Right cardiac atrium (tissue), 5 donors: ENCODE results near the gene CCDC7. TPM values are rescaled to one million over a fixed set of nuclear protein-coding genes. Genes with fewer than 3 reads are reported as not detected.
"Not testable (repeated sequence)": the region's sequence is repeated elsewhere in the genome, so short reads cannot be mapped to it uniquely, and the experiment has no call there.

Source experiments
- ATAC-seq, 2 donors: fragments of 200-7000 bp; cut with Tn5 transposase; one replicate each; pipeline versions ENCODE4 v1.8.0 to v1.9.1; 2020; ENCODE audit warnings: moderate library complexity in 2 of 2, mild to moderate bottlenecking in 1 of 2
- DNase-seq, 3 donors: peaks; one replicate each; pipeline ENCODE4 v3.0.0-alpha.2; 2020
- H3K27ac ChIP-seq: one replicate; pipeline ENCODE4 v1.5.1; 2013; ENCODE audit warnings: mild to moderate bottlenecking, low read length, control low read depth, moderate library complexity
- H3K27me3 ChIP-seq: one replicate; pipeline ENCODE4 v1.6.1; 2013; ENCODE audit not compliant: control insufficient read depth, insufficient read depth
- H3K4me1 ChIP-seq: one replicate; pipeline ENCODE4 v1.6.1; 2013; ENCODE audit warnings: low read length; ENCODE audit not compliant: control insufficient read depth, insufficient read depth
- H3K4me3 ChIP-seq: one replicate; pipeline ENCODE4 v1.5.1; 2013; ENCODE audit warnings: low read length, control low read depth
- H3K9me3 ChIP-seq: one replicate; pipeline ENCODE4 v1.6.1; 2013; ENCODE audit warnings: low read length; ENCODE audit not compliant: control insufficient read depth
- WGBS: extraction: QIAGEN DNeasy Blood & Tissue Kit; methylation state at CpG from one replicate; pipeline ENCODE4 v1.1.7; 2013; 5-methylcytosine and 5-hydroxymethylcytosine counted together
- intact Hi-C, 4 donors: fragments of 100-400 bp; cut with DNase I; formaldehyde crosslinking; loops; one replicate each; pipeline versions ENCODE4 v1.11.0 to v1.14.0; 2022 to 2023
- polyA plus RNA-seq: library from polyadenylated mRNA; stranded (reverse); fragments of 200-250 nt; gene quantifications from one replicate; pipeline ENCODE4 v1.2.3, GENCODE V29; 2013
- total RNA-seq, 4 donors: library from RNA; stranded (reverse); fragmentation: NEBNext Ultra II Directional; extraction: Animal tissue kit (Norgen Biotek cat#: 25700); gene quantifications; one replicate each; pipeline ENCODE4 v1.2.1, GENCODE V29; 2021
- donor health status: healthy with polysubstance abuse.
- donor health status: DM: no; HTN: yes; CAD: no.
- donor health status: DM: no; HTN: no; CAD: no.
- donor health status: DM: no; HTN: yes; CAD: no; lungs with severe emphysema.
- donor health status: DM: yes; HTN: yes; CAD: no.

The CCDC7 gene
- total and polyA plus RNA-seq, 5 donors, result 0.91 to 38.7 (median 34.7) TPM

DNA sequence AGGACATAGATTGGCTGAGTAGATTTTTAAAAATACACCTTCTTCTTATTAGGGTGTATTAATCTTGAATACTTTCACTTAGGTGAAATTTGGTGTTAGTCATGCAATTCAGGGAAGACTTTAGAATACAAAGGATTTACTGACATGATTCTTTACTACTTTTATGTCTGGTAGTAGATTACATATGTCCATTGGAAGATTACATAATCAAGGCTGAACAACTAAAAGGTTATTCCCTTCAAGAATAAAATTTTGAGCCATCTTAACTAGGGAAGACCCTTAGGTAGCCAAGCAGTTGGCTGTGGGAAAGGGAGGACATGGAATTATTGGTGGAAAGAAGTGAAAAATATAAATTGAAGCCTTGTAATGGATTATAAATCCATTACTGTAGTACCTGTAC is 347.1 kb downstream of the CCDC7 start:
- no peaks in the 10 kb centered on the region for H3K4me1 ChIP-seq
- no peaks in the 10 kb centered on the region for H3K9me3 ChIP-seq
- no peaks in the 10 kb centered on the region for H3K27me3 ChIP-seq
- no peak overlapping the region for H3K4me3 ChIP-seq
- intact Hi-C loops, result no loop called here
- ATAC-seq, result no peak
- no peak overlapping the region for H3K27ac ChIP-seq
- no peak for DNase-seq

GRCh38 chr10:32795598-32796183 is 349.8 kb downstream of the CCDC7 start:
- intact Hi-C loops, result loop anchor here (1.0 to 5.0 kb wide), 4 partner anchors 212 to 215 kb away; no protein-coding TSS in a partner anchor
- Histone ChIP-seq H3K4me1 (no peaks in the 10 kb centered on the region), H3K27me3 (no peaks in the 10 kb centered on the region), H3K9me3 (no peaks in the 10 kb centered on the region), H3K4me3 (no peak overlapping the region), H3K27ac (no peak overlapping the region)
- ATAC-seq, result no peak
- 60% methylated on average over 2 of the region's 2 CpGs for WGBS
- no peak for DNase-seq

GRCh38 chr10:32797393-32797792 is 351.5 kb downstream of the CCDC7 start:
- H3K9me3 ChIP-seq, H3K27ac ChIP-seq, H3K27me3 ChIP-seq, H3K4me3 ChIP-seq, DNase-seq, H3K4me1 ChIP-seq, ATAC-seq: not testable (repeated sequence)
- intact Hi-C loops, result loop anchor here in 1 of 4 donors (5.0 kb wide), 1 partner anchor 210 kb away; no protein-coding TSS in a partner anchor
- WGBS, result 94% methylated on average over 3 of the region's 3 CpGs

- Histone ChIP-seq H3K27me3 (no peaks in the 10 kb centered on the region), H3K9me3 (no peaks in the 10 kb centered on the region), H3K27ac (no peak overlapping the region), H3K4me3 (no peak overlapping the region), H3K4me1 (no peaks in the 10 kb centered on the region)
- DNase-seq (no peak), ATAC-seq (no peak)
- intact Hi-C loops, result no loop called here
- 76% methylated on average over 4 of the region's 4 CpGs for WGBS
These were observed 401.0 kb downstream of the CCDC7 start for GRCh38 chr10:32846974-32847373.

- H3K27ac ChIP-seq, result no peak overlapping the region
- H3K9me3 ChIP-seq, result no peaks in the 10 kb centered on the region
- intact Hi-C loops, result no loop called here
- 0% methylated on average over 1 of the region's 1 CpG for WGBS
- DNase-seq (no peak), ATAC-seq (no peak)
- H3K4me1 ChIP-seq, result no peaks in the 10 kb centered on the region
- no peaks in the 10 kb centered on the region for H3K27me3 ChIP-seq
- no peak overlapping the region for H3K4me3 ChIP-seq
These were observed 405.4 kb downstream of the CCDC7 start for GRCh38 chr10:32851301-32851700.

- no peaks in the 10 kb centered on the region for H3K9me3 ChIP-seq
- intact Hi-C loops, result no loop called here
- WGBS, result 93% methylated on average over 2 of the region's 2 CpGs
- no peaks in the 10 kb centered on the region for H3K4me1 ChIP-seq
- no peak overlapping the region for H3K4me3 ChIP-seq
- no peak for ATAC-seq
- H3K27ac ChIP-seq, result no peak overlapping the region
- DNase-seq, result no peak
- no peaks in the 10 kb centered on the region for H3K27me3 ChIP-seq
These were observed 408.5 kb downstream of the CCDC7 start for GRCh38 chr10:32854435-32854834.

DNA sequence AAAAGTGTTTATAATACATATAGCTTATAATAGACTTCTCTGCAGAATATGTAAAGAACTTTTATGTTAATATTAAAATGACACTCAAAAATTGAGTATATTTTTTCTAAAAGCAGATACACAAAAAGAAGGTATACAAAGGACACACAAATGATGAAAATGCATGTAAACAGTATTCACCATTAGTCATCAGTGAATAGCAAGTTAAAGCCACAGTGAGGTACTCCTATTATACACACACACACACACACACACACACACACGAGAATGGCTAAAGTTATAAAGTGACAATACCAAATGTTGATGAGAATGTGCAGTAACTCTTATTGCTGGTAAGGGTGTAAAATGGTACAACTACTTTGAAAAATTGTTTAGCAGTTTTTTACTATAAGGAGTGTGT is 419.2 kb downstream of the CCDC7 start:
- no peaks in the 10 kb centered on the region for H3K4me1 ChIP-seq
- DNase-seq, result no peak
- H3K4me3 ChIP-seq, result no peak overlapping the region
- 79% methylated on average over 1 of the region's 1 CpG for WGBS
- ATAC-seq, result no peak
- no peaks in the 10 kb centered on the region for H3K27me3 ChIP-seq
- H3K27ac ChIP-seq, result no peak overlapping the region
- intact Hi-C loops, result no loop called here
- H3K9me3 ChIP-seq, result no peaks in the 10 kb centered on the region

- no peak for DNase-seq
- Histone ChIP-seq H3K27ac (no peak overlapping the region), H3K27me3 (no peaks in the 10 kb centered on the region), H3K9me3 (no peaks in the 10 kb centered on the region), H3K4me1 (no peaks in the 10 kb centered on the region), H3K4me3 (no peak overlapping the region)
- intact Hi-C loops, result no loop called here
- no peak for ATAC-seq
These were observed 432.0 kb downstream of the CCDC7 start for GRCh38 chr10:32877915-32878314.

DNA sequence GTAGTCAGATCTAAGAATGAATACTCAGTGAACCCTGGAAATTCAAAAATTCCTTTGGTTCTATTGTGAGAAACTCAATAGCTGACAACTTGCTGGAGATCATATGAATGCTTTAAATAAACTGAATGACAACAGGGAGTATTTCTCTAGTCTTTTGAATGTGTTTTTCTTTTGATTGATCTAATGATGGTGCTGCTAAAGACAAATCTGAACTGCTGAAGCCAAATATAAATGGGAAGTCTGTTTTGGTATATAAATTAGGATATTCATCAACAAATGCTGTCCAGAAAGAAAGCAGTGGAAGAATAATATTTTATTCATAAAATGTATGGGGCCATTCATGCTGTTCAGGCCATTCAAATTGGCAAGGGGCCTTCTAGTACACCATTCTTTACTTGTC is 432.7 kb downstream of the CCDC7 start:
- ATAC-seq, result no peak
- intact Hi-C loops, result no loop called here
- H3K4me1 ChIP-seq, result no peaks in the 10 kb centered on the region

DNA sequence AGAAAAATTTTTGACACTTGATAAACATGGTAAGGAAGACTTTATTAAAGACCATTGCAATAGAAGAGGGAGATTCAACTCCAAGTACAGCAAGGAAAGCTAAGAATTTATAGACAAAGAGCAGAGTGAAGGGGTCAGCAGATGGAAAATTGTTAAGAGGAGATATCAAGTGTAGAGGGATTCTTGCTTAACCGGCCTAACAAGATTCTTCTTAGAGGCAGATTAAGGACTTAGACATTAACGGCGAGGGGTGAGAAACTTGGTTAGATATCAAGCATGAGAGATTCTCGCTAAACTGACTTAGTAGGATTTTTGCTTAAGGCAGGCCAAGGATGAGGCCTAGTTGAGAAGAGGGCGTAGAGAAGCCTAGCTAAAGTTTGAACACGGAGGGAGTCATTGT is 436.1 kb downstream of the CCDC7 start:
- Histone ChIP-seq H3K4me3 (no peak overlapping the region), H3K27me3 (no peaks in the 10 kb centered on the region), H3K9me3 (no peaks in the 10 kb centered on the region), H3K27ac (no peak overlapping the region), H3K4me1 (no peaks in the 10 kb centered on the region)
- no peak for DNase-seq
- intact Hi-C loops, result no loop called here
- no peak for ATAC-seq
- WGBS, result 86% methylated on average over 6 of the region's 6 CpGs

More for the DNA sequence above, 432.7 kb downstream of the CCDC7 start:
- no peak for DNase-seq
- Histone ChIP-seq H3K27ac (no peak overlapping the region), H3K4me3 (no peak overlapping the region), H3K27me3 (no peaks in the 10 kb centered on the region), H3K9me3 (no peaks in the 10 kb centered on the region)

DNA sequence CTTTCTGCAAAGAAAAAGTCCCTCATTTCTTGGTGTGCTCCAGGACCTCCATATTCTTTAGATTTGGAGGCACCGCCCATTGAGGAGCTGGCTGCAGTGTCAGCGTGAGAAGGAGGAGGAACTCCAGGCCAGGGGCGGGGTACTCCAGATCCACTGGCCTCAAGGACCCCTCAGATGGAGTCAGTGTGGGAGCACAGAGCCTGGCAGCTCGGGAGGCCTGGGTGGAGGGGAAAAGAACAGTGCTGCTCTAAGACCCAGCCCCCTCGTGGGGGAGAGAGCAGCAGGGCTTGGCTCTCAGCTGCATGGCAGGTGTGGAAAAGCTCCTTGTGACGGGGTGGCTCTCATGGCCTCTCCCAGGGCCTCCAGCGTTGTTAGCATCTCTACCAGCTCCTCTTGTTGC is 441.5 kb downstream of the CCDC7 start:
- Histone ChIP-seq H3K27ac (no peak overlapping the region), H3K9me3 (no peaks in the 10 kb centered on the region), H3K27me3 (no peaks in the 10 kb centered on the region), H3K4me3 (no peak overlapping the region), H3K4me1 (no peaks in the 10 kb centered on the region)
- 88% methylated on average over 7 of the region's 7 CpGs for WGBS
- intact Hi-C loops, result no loop called here
- DNase-seq (no peak), ATAC-seq (no peak)
